K562 (cell line): ENCODE results near the gene KCNH3. TPM values are rescaled to one million over a fixed set of nuclear protein-coding genes. Genes with fewer than 3 reads are reported as not detected.

Source experiments
- ATAC-seq: fragments of 200-7000 bp; cut with Tn5 transposase; 3 replicates; pipeline ENCODE4 v1.9.1; 2020; ENCODE audit warnings: moderate library complexity
- BruUV-seq: library from RNA; stranded (reverse); fragments of 400-500 nt; replicated peaks from 2 replicates; lab custom pipeline; 2021; lab: Mats Ljungman, UMichigan
- CTCF ChIA-PET: fragments of 300-600 bp; formaldehyde crosslinking; extraction: SDS; loops from one replicate; lab custom pipeline; 2021; ENCODE audit warnings: low intra/inter-chr PET ratio; lab: Yijun Ruan, JAX
- POLR2A ChIA-PET: fragments of 300-600, 350-650 bp; sonication (Branson Sonifier 250); formaldehyde crosslinking; extraction: SDS; loops from one replicate; lab custom pipeline; 2021; ENCODE audit warnings: antibody characterized with exemption, inconsistent platforms; lab: Yijun Ruan, JAX
- DNase-seq, 4 experiments: peaks; one replicate each; pipeline versions ENCODE4 v3.0.0 to v3.0.0-alpha.2; 2011 to 2018; ENCODE audit warnings: low spot score in 3 of 4, mixed read lengths in 3 of 4; ENCODE audit errors: extremely low read depth in 1 of 4
- FAIRE-seq: peaks from 2 replicates; lab custom pipeline; 2011; peaks lifted over from hg19 to GRCh38; lab: Jason Lieb, UNC
- H2AFZ ChIP-seq: 2 replicates; pipeline ENCODE4 v1.6.0; 2011; ENCODE audit warnings: low read depth, low read length, control low read depth, inconsistent platforms
- H3K27ac ChIP-seq: fragments of 200-600 bp; 3 replicates; pipeline ENCODE4 v1.8.0; 2011; ENCODE audit warnings: low read depth, mild to moderate bottlenecking, control low read depth, inconsistent platforms, low read length, moderate library complexity, mixed read lengths; ENCODE audit errors: extremely low read depth
- H3K27me3 ChIP-seq, 2 experiments: fragments of 300-600 bp in 1 of 2; 2 replicates in 1 of 2; 3 replicates in 1 of 2; pipeline versions ENCODE4 v1.6.0 to v1.8.0; 2011; ENCODE audit warnings: inconsistent platforms in 2 of 2, low read length in 2 of 2, mild to moderate bottlenecking in 1 of 2, mixed read lengths in 1 of 2, moderate library complexity in 1 of 2; ENCODE audit not compliant: control insufficient read depth in 2 of 2, insufficient read depth in 2 of 2
- H3K36me3 ChIP-seq: fragments of 300-600 bp; 3 replicates; pipeline ENCODE4 v1.8.0; 2011; ENCODE audit warnings: mild to moderate bottlenecking, low read length, inconsistent platforms; ENCODE audit not compliant: control insufficient read depth, insufficient read depth
- H3K4me1 ChIP-seq, 2 experiments: fragments of 200-600 bp in 1 of 2; replicated peaks in 1 of 2; 2 replicates in 1 of 2; 3 replicates in 1 of 2; pipeline versions ENCODE4 v1.5.1 to v1.8.0; 2011; ENCODE audit warnings: inconsistent platforms in 2 of 2, low read length in 2 of 2, mild to moderate bottlenecking in 1 of 2, mixed read lengths in 1 of 2, moderate library complexity in 1 of 2; ENCODE audit not compliant: control insufficient read depth in 2 of 2, insufficient read depth in 2 of 2
- H3K4me2 ChIP-seq: 2 replicates; pipeline ENCODE4 v1.6.1; 2011; ENCODE audit warnings: low read length, control low read depth, inconsistent platforms, mixed read lengths; ENCODE audit not compliant: insufficient read depth
- H3K4me3 ChIP-seq: fragments of 200-600 bp; sonication (generic), shearing (Covaris generic); 2 replicates; pipeline ENCODE4 v1.5.1; 2016; ENCODE audit warnings: control low read depth, inconsistent platforms
- H3K79me2 ChIP-seq: fragments of 200-600 bp; 3 replicates; pipeline ENCODE4 v1.8.0; 2011; ENCODE audit warnings: low read length, inconsistent platforms; ENCODE audit not compliant: control insufficient read depth, insufficient read depth
- H3K9ac ChIP-seq, 2 experiments: 2 replicates each; pipeline versions ENCODE4 v1.6.0 to v1.6.1; 2011; ENCODE audit warnings: low read depth in 2 of 2, low read length in 2 of 2, control low read depth in 1 of 2, inconsistent platforms in 1 of 2, mild to moderate bottlenecking in 1 of 2, mixed read lengths in 1 of 2; ENCODE audit not compliant: insufficient read depth in 1 of 2
- H3K9me1 ChIP-seq: one replicate; pipeline ENCODE4 v1.6.0; 2011; ENCODE audit warnings: inconsistent platforms, mild to moderate bottlenecking, low read length, moderate library complexity; ENCODE audit not compliant: control insufficient read depth, insufficient read depth
- H3K9me3 ChIP-seq: replicated peaks from 2 replicates; pipeline ENCODE4 v1.5.1; 2011; ENCODE audit warnings: low read depth, low read length, inconsistent platforms; ENCODE audit not compliant: control insufficient read depth, insufficient read depth
- H4K20me1 ChIP-seq: replicated peaks from 2 replicates; pipeline ENCODE4 v1.6.1; 2011; ENCODE audit warnings: low read length, inconsistent platforms, mixed read lengths; ENCODE audit not compliant: control insufficient read depth, insufficient read depth
- E2F8 ChIP-seq: fragments of 450-650 bp; IDR thresholded peaks from 2 replicates; pipeline ENCODE4 v1.7.1; 2018; ENCODE audit warnings: mild to moderate bottlenecking, low read depth; ENCODE audit not compliant: partially characterized antibody
- HOXB6 ChIP-seq: fragments of 250-450 bp; sonication (Bioruptor Pico); IDR thresholded peaks from 2 replicates; pipeline ENCODE4 v1.5.1; 2022; ENCODE audit warnings: mild to moderate bottlenecking, borderline replicate concordance
- NFIC ChIP-seq: fragments of 450-650 bp; IDR thresholded peaks from 2 replicates; pipeline ENCODE4 v1.6.1; 2017; ENCODE audit warnings: mild to moderate bottlenecking, inconsistent platforms
- RBFOX2 ChIP-seq: fragments of 200-400 bp; formaldehyde crosslinking; IDR thresholded peaks from 2 replicates; pipeline ENCODE4 v1.6.1; 2017; ENCODE audit warnings: low read depth, mild to moderate bottlenecking, low read length, moderate library complexity
- STAT6 ChIP-seq: sonication (generic); formaldehyde crosslinking; IDR thresholded peaks from 2 replicates; pipeline ENCODE4 v1.8.1; 2023; ENCODE audit warnings: mild to moderate bottlenecking, missing genetic modification reagents
- THRA ChIP-seq: fragments of 450-650 bp; IDR thresholded peaks from 2 replicates; pipeline ENCODE4 v1.6.1; 2017; ENCODE audit warnings: mild to moderate bottlenecking, moderate library complexity
- ZEB2 ChIP-seq: fragments of 450-650 bp; IDR thresholded peaks from 2 replicates; pipeline ENCODE4 v1.6.1; 2016
- ZNF395 ChIP-seq: fragments of 200-800 bp; sonication (Bioruptor generic); IDR thresholded peaks from 2 replicates; pipeline ENCODE4 v1.6.1; 2017; ENCODE audit warnings: missing genetic modification characterization, missing compliant biosample characterization
- WGBS: fragments of 100-300 bp; shearing (Covaris generic); methylation state at CpG from one replicate; pipeline ENCODE4 v1.1.6; 2016; ENCODE audit warnings: low coverage, mixed read lengths; ENCODE audit not compliant: insufficient coverage; ENCODE audit errors: missing lambda C conversion rate; 5-methylcytosine and 5-hydroxymethylcytosine counted together
- in situ Hi-C: fragments of 300-500 bp; cut with MboI; formaldehyde crosslinking; loops from 4 replicates; pipeline ENCODE4 v1.15.0; 2018; ENCODE audit warnings: inconsistent platforms, mixed read lengths
- intact Hi-C: fragments of 100-400 bp; cut with micrococcal nuclease; formaldehyde crosslinking; loops from 2 replicates; pipeline ENCODE4 v1.14.2; 2022
- polyA plus RNA-seq, 8 experiments: library from polyadenylated mRNA; depleted of rRNA in 4 of 8; stranded (reverse) in 5 of 8; unstranded in 3 of 8; fragments of >200 nt; fragmentation: Nextera tagmentation in 2 of 8; fragmentation: Illumina TruSeq in 1 of 8; extraction: Ambion mirVana in 2 of 8; extraction: Trizol in 1 of 8; gene quantifications; 2 replicates each; pipeline versions ENCODE4 v1.2.1 to v1.2.3, GENCODE V29; 2011 to 2014; ENCODE audit warnings: inconsistent platforms in 1 of 8, missing spikeins in 1 of 8
- total RNA-seq, 7 experiments: library from RNA; depleted of rRNA in 6 of 7; stranded (reverse); fragments of >200 nt in 6 of 7; fragmentation: Illumina TruSeq in 2 of 7; extraction: Trizol in 2 of 7; gene quantifications; 2 replicates each; pipeline versions ENCODE4 v1.2.1 to v1.2.3, GENCODE V29; 2011 to 2021; ENCODE audit warnings: low replicate concordance in 1 of 7

KCNH3 gene
- total and polyA plus RNA-seq, 9 of the 15 experiments (the other 6 are each of a cell fraction or from before 2014, with no cell fraction given): 0.01 to 0.09 TPM; not detected in 7

- Histone ChIP-seq H3K9me1 (peaks cover 3% of the 10 kb centered on the region), H2AFZ (no peak overlapping the region), H3K36me3 (no peaks in the 10 kb centered on the region), H3K79me2 (no peaks in the 10 kb centered on the region), H3K9me3 (no peaks in the 10 kb centered on the region), H4K20me1 (0 out of 2 replicates have a peak, but pooled peaks cover 9% of the 10 kb centered on the region), H3K4me2 (no peak overlapping the region), H3K27me3 (peaks cover 14 to 34% of the 10 kb centered on the region in 2 experiments), H3K27ac (no peak overlapping the region), H3K9ac (no peak overlapping the region), H3K4me1 (peaks cover 0 to 37% of the 10 kb centered on the region in 2 experiments; a peak in 4 of 5 replicates), H3K4me3 (no peak overlapping the region)
- 44% methylated on average over 6 of the region's 6 CpGs for WGBS
- no TSS peak for BruUV-seq
- CTCF ChIA-PET: no interaction called here
- in situ Hi-C loops (no loop called here), intact Hi-C loops (no loop called here)
- POLR2A ChIA-PET: interaction anchor here (0.6 to 2.4 kb wide), 7 partner anchors 9 to 678 kb away, joined by 3 to 9 read pairs (median 4); no protein-coding TSS in a partner anchor
- FAIRE-seq (peak; percentile 78), ATAC-seq (no peak), DNase-seq (no peak)
- TF ChIP-seq THRA (no peak), E2F8 (no peak), STAT6 (CRISPR knock-in tag) (no peak), RBFOX2 (no peak), HOXB6 (CRISPR knock-in tag) (no peak), NFIC (peak; percentile 35), ZEB2 (no peak), ZNF395 (CRISPR knock-in tag) (no peak)
Measured at GRCh38 chr12:49535921-49536525, 2.8 kb upstream of the KCNH3 start.
